Suprapubic skin (tissue), 4 donors: ENCODE measurements around the gene MAT2B. TPM values are rescaled to one million over a fixed set of nuclear protein-coding genes. Genes with fewer than 3 reads are reported as not detected.

Source experiments
- DNase-seq, 2 donors: peaks; one replicate each; pipeline ENCODE4 v3.0.0-alpha.2; 2019; ENCODE audit warnings: low spot score in 2 of 2
- H3K27ac ChIP-seq: fragments of 200-600 bp; sonication (generic); one replicate; pipeline ENCODE4 v1.5.1; 2019
- H3K27me3 ChIP-seq: fragments of 200-600 bp; sonication (generic); one replicate; pipeline ENCODE4 v1.5.1; 2019
- H3K36me3 ChIP-seq: fragments of 200-600 bp; sonication (generic); one replicate; pipeline ENCODE4 v1.5.1; 2019
- H3K4me1 ChIP-seq: fragments of 200-600 bp; sonication (generic); one replicate; pipeline ENCODE4 v1.5.1; 2019
- H3K4me3 ChIP-seq: fragments of 200-600 bp; sonication (generic); one replicate; pipeline ENCODE4 v1.5.1; 2019; ENCODE audit warnings: mild to moderate bottlenecking
- H3K9me3 ChIP-seq: fragments of 200-600 bp; sonication (generic); one replicate; pipeline ENCODE4 v1.5.1; 2019
- CTCF ChIP-seq, 2 donors: fragments of 200-600 bp in 1 of 2; fragments of 450-650 bp in 1 of 2; sonication (generic) in 1 of 2; IDR thresholded peaks; one replicate each; pipeline ENCODE4 v1.5.1; 2016 to 2019; ENCODE audit warnings: antibody characterized with exemption in 2 of 2, mild to moderate bottlenecking in 1 of 2, moderate library complexity in 1 of 2
- EP300 ChIP-seq: sonication (generic); formaldehyde crosslinking; IDR thresholded peaks from one replicate; pipeline ENCODE4 v1.6.1; 2017; ENCODE audit warnings: antibody characterized with exemption
- POLR2A ChIP-seq, 2 donors: fragments of 450-650 bp; IDR thresholded peaks; one replicate each; pipeline ENCODE4 v1.6.1; 2017; ENCODE audit warnings: antibody characterized with exemption in 2 of 2, mild to moderate bottlenecking in 2 of 2, moderate library complexity in 2 of 2
- POLR2AphosphoS5 ChIP-seq, 3 donors: sonication (generic); formaldehyde crosslinking; IDR thresholded peaks; one replicate each; pipeline ENCODE4 v1.6.1; 2017; ENCODE audit warnings: antibody characterized with exemption in 3 of 3
- WGBS: methylation state at CpG from one replicate; pipeline ENCODE4 v1.1.5; 2018; 5-methylcytosine and 5-hydroxymethylcytosine counted together
- total RNA-seq, 4 donors: library from RNA; depleted of rRNA; stranded (reverse); fragments of >200 nt; gene quantifications; one replicate each; pipeline ENCODE4 v1.1.0, GENCODE V29; 2016

The MAT2B gene
- total RNA-seq, 4 donors from 2014 or later = 30.1 to 42.6 (median 33.9) TPM

- Histone ChIP-seq H3K4me3 (no peak overlapping the region), H3K9me3 (no peaks in the 10 kb centered on the region), H3K4me1 (no peaks in the 10 kb centered on the region), H3K36me3 (no peaks in the 10 kb centered on the region), H3K27me3 (no peaks in the 10 kb centered on the region), H3K27ac (no peak overlapping the region)
- DNase-seq = no peak
- TF ChIP-seq POLR2A (IDR thresholded peaks at IDR 0.05) (no peak), CTCF (IDR thresholded peaks at IDR 0.05) (no peak), EP300 (no peak), POLR2AphosphoS5 (IDR thresholded peaks at IDR 0.05) (no peak)
- WGBS = 94% methylated on average over 2 of the region's 2 CpGs
Measured at GRCh38 chr5:163475411-163475810, 30.0 kb upstream of the MAT2B start.

DNA sequence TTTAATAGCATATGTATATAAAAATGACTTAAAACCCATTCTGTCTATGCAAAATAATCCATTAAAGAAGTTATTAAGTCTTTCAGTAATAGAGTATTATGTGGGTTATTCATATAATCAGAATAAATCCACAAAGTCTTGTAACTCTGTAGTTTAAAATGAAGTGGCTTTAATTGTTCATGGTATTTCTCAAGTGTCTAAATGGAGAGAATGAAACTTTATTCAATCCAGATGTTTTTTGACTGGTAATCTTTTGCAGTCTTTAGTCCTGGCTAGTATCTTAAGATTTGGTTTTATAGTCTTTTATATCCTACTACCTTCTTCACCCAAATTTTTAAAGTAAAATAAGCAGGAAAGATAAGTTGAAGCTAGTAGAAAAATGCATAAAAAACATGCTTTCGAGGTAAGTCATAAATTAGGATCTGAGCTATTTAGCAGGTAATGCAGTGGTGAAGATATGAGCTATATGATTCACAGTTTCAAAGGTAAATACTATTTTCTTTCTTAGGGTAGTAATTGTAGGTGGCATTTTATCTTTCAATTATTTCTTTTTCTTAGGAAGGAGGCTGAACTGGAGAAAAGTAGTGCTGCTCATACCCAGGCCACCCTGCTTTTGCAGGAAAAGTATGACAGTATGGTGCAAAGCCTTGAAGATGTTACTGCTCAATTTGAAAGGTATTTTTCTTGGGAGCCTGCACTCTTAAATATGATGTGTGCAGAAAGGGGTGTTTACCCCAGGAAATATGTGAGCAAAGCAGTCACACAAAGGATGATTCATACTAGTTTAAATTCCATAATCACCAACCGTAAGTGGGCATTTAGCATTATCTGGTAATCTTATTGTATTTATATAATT is 27.1 kb upstream of the MAT2B start:
- Histone ChIP-seq H3K36me3 (no peaks in the 10 kb centered on the region), H3K4me1 (no peaks in the 10 kb centered on the region), H3K4me3 (no peak overlapping the region), H3K9me3 (no peaks in the 10 kb centered on the region), H3K27ac (no peak overlapping the region), H3K27me3 (no peaks in the 10 kb centered on the region)
- TF ChIP-seq CTCF (IDR thresholded peaks at IDR 0.05) = no peak
- TF ChIP-seq POLR2A (IDR thresholded peaks at IDR 0.05) = no peak
- TF ChIP-seq POLR2AphosphoS5 (IDR thresholded peaks at IDR 0.05) = no peak
- TF ChIP-seq EP300 = no peak
- no peak for DNase-seq
- 63% methylated on average over 2 of the region's 2 CpGs for whole genome bisulfite sequencing

- Histone ChIP-seq H3K9me3 (no peaks in the 10 kb centered on the region), H3K27ac (no peak overlapping the region), H3K27me3 (no peaks in the 10 kb centered on the region), H3K36me3 (no peaks in the 10 kb centered on the region), H3K4me1 (no peaks in the 10 kb centered on the region), H3K4me3 (no peak overlapping the region)
- no peak for DNase-seq
- 89% methylated on average over 1 of the region's 1 CpG for WGBS
- no peak for TF ChIP-seq POLR2AphosphoS5 (IDR thresholded peaks at IDR 0.05)
- no peak for TF ChIP-seq CTCF (IDR thresholded peaks at IDR 0.05)
- TF ChIP-seq EP300 = no peak
- TF ChIP-seq POLR2A (IDR thresholded peaks at IDR 0.05) = no peak
Measured at GRCh38 chr5:163478982-163479271, 26.5 kb upstream of the MAT2B start.

GRCh38 chr5:163489055-163489744 is 16.2 kb upstream of the MAT2B start:
- no peaks in the 10 kb centered on the region for H3K9me3 ChIP-seq
- no peak for DNase-seq
- TF ChIP-seq CTCF (IDR thresholded peaks at IDR 0.05) (no peak), POLR2AphosphoS5 (IDR thresholded peaks at IDR 0.05) (no peak), POLR2A (IDR thresholded peaks at IDR 0.05) (no peak), EP300 (no peak)
- no peaks in the 10 kb centered on the region for H3K27me3 ChIP-seq
- H3K4me3 ChIP-seq = no peak overlapping the region
- H3K4me1 ChIP-seq = no peaks in the 10 kb centered on the region
- H3K36me3 ChIP-seq = no peaks in the 10 kb centered on the region
- WGBS = 88% methylated on average over 6 of the region's 6 CpGs
- no peak overlapping the region for H3K27ac ChIP-seq

GRCh38 chr5:163489745-163490075 is 15.7 kb upstream of the MAT2B start:
- H3K27ac ChIP-seq = no peak overlapping the region
- TF ChIP-seq CTCF (IDR thresholded peaks at IDR 0.05) = no peak
- no peak for TF ChIP-seq EP300
- TF ChIP-seq POLR2A (IDR thresholded peaks at IDR 0.05) = no peak
- TF ChIP-seq POLR2AphosphoS5 (IDR thresholded peaks at IDR 0.05) = no peak
- DNase-seq = no peak
- no peaks in the 10 kb centered on the region for H3K36me3 ChIP-seq
- WGBS = 93% methylated on average over 3 of the region's 3 CpGs
- no peaks in the 10 kb centered on the region for H3K27me3 ChIP-seq
- H3K4me3 ChIP-seq = no peak overlapping the region
- H3K4me1 ChIP-seq = no peaks in the 10 kb centered on the region
- H3K9me3 ChIP-seq = no peaks in the 10 kb centered on the region
